HG02884 (cell line): Measurements from ENCODE around the gene SLC39A10.
A peak's percentile ranks its signal among the peaks of the same experiment; 100 is the strongest.
"Not testable (repeated sequence)": the region's sequence is repeated elsewhere in the genome, so short reads cannot be mapped to it uniquely, and the experiment has no call there.

Experiments used
- ATAC-seq: cut with Tn5 transposase; IDR thresholded peaks from one replicate; pipeline ENCODE4 v1.9.1; 2021; ENCODE audit warnings: mild to moderate bottlenecking, moderate library complexity; ENCODE audit not compliant: unreplicated experiment

Gene SLC39A10

GRCh38 chr2:195656859-195657633 is at the start of gene SLC39A10:
Gene SLC39A10 (plus strand): TSS chr2:195657226. CDS start chr2:195680043, 22,817 bp downstream.
- peak; percentile 66 for ATAC-seq

- ATAC-seq: no peak
Measured at GRCh38 chr2:195608768-195609454, 48.1 kb upstream of the SLC39A10 start.

- peak; percentile 78 for ATAC-seq
Measured at GRCh38 chr2:195610717-195611116, 46.3 kb upstream of the SLC39A10 start.

GRCh38 chr2:195612611-195613495 is 44.2 kb upstream of the SLC39A10 start:
- ATAC-seq: no peak

- no peak for ATAC-seq
Measured at GRCh38 chr2:195613922-195614321, 43.1 kb upstream of the SLC39A10 start.

GRCh38 chr2:195619590-195619989 is 37.4 kb upstream of the SLC39A10 start:
- ATAC-seq: no peak

- ATAC-seq: no peak
Measured at GRCh38 chr2:195620501-195620900, 36.5 kb upstream of the SLC39A10 start.

- ATAC-seq: no peak
Measured at GRCh38 chr2:195622966-195623365, 34.1 kb upstream of the SLC39A10 start.

GRCh38 chr2:195626507-195626906 is 30.5 kb upstream of the SLC39A10 start:
- no peak for ATAC-seq

- ATAC-seq: no peak
Measured at GRCh38 chr2:195628666-195629065, 28.4 kb upstream of the SLC39A10 start.

GRCh38 chr2:195632856-195633572 is 24.0 kb upstream of the SLC39A10 start:
- no peak for ATAC-seq

- ATAC-seq: no peak
Measured at GRCh38 chr2:195633573-195633870, 23.5 kb upstream of the SLC39A10 start.

- no peak for ATAC-seq
Measured at GRCh38 chr2:195633974-195634373, 23.1 kb upstream of the SLC39A10 start.

GRCh38 chr2:195636890-195637289 is 20.1 kb upstream of the SLC39A10 start:
- no peak for ATAC-seq

GRCh38 chr2:195638750-195639149 is 18.3 kb upstream of the SLC39A10 start:
- no peak for ATAC-seq

- ATAC-seq: no peak
Measured at GRCh38 chr2:195639238-195639858, 17.7 kb upstream of the SLC39A10 start.

GRCh38 chr2:195639959-195640358 is 17.1 kb upstream of the SLC39A10 start:
- ATAC-seq: no peak

GRCh38 chr2:195642027-195642678 is 14.9 kb upstream of the SLC39A10 start:
- no peak for ATAC-seq

GRCh38 chr2:195642679-195643068 is 14.4 kb upstream of the SLC39A10 start:
- no peak for ATAC-seq

GRCh38 chr2:195644708-195645107 is 12.3 kb upstream of the SLC39A10 start:
- not testable (repeated sequence) for ATAC-seq
